GM13976 (cell line): ENCODE measurements around the gene AUNIP.
A peak's percentile ranks its signal among the peaks of the same experiment; 100 is the strongest.

ENCODE experiments used
- DNase-seq: peaks from one replicate; pipeline ENCODE4 v3.0.0; 2012; ENCODE audit warnings: low spot score
- in situ Hi-C: fragments of 300-500 bp; cut with MboI; formaldehyde crosslinking; loops from one replicate; pipeline ENCODE4 v1.12.0; 2022; ENCODE audit warnings: low sequenced_read_pairs, mixed read lengths, inconsistent platforms; ENCODE audit not compliant: unreplicated experiment
- TF ChIP-seq, protein P1 (sequence below): IDR thresholded peaks from 2 replicates; pipeline ENCODE4 v1.5.1; 2012; ENCODE audit warnings: borderline replicate concordance, mild to moderate bottlenecking; ENCODE audit not compliant: insufficient read depth; ENCODE audit errors: extremely low read depth, missing control alignments, control extremely low read depth

The AUNIP gene

GRCh38 chr1:25897754-25898153 is 38.5 kb upstream of the AUNIP start:
- in situ Hi-C loops = loop anchor here (5.0 kb wide), 1 partner anchor 100 kb away; the partner anchor contains the start of gene PAFAH2
- DNase-seq = no peak
- TF ChIP-seq, protein P1, sequence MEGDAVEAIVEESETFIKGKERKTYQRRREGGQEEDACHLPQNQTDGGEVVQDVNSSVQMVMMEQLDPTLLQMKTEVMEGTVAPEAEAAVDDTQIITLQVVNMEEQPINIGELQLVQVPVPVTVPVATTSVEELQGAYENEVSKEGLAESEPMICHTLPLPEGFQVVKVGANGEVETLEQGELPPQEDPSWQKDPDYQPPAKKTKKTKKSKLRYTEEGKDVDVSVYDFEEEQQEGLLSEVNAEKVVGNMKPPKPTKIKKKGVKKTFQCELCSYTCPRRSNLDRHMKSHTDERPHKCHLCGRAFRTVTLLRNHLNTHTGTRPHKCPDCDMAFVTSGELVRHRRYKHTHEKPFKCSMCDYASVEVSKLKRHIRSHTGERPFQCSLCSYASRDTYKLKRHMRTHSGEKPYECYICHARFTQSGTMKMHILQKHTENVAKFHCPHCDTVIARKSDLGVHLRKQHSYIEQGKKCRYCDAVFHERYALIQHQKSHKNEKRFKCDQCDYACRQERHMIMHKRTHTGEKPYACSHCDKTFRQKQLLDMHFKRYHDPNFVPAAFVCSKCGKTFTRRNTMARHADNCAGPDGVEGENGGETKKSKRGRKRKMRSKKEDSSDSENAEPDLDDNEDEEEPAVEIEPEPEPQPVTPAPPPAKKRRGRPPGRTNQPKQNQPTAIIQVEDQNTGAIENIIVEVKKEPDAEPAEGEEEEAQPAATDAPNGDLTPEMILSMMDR = no peak

DNA sequence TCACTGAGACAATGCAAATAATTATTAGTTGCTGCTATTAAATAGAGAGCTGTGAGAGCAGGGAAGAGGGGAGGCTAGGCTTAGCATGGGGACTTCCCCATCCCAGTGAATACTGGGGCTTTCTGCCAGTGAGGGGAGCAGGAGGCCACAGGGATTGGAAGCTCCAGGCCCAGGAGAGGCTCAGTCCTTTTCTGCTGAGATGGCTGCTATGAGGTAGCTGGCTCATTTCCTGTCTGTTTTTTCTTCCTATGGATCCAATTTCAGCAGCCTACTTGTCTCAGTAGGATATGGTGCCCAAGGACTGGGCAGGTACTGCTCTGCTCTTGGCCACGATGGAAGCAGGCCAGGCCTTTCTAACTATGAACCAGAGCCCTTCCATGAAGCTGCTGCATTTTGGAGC is 37.0 kb upstream of the AUNIP start:
- in situ Hi-C loops = loop anchor here (5.0 kb wide), 1 partner anchor 101 kb away; the partner anchor contains the start of gene PAFAH2
- TF ChIP-seq, protein P1 = no peak
- no peak for DNase-seq

- TF ChIP-seq, protein P1 = peak; percentile 94
- in situ Hi-C loops = loop anchor here (5.0 kb wide), 1 partner anchor 102 kb away; the partner anchor contains the start of gene PAFAH2
Measured at GRCh38 chr1:25895365-25895990, 36.2 kb upstream of the AUNIP start.

GRCh38 chr1:25893116-25893515 is 33.9 kb upstream of the AUNIP start:
- TF ChIP-seq, protein P1 = no peak
- DNase-seq = no peak
- in situ Hi-C loops = no loop called here

More at GRCh38 chr1:25895365-25895990, 36.2 kb upstream of the AUNIP start:
- DNase-seq = peak; percentile 95

- in situ Hi-C loops = no loop called here
- no peak for DNase-seq
- TF ChIP-seq, protein P1 = no peak
Measured at GRCh38 chr1:25891606-25892005, 32.3 kb upstream of the AUNIP start.

GRCh38 chr1:25890239-25891034 is 31.2 kb upstream of the AUNIP start:
- DNase-seq = no peak
- TF ChIP-seq, protein P1 = no peak
- in situ Hi-C loops = no loop called here
